Neural cell (in vitro differentiated cells): Measurements from ENCODE around the gene PRIMA1. TPM values are rescaled to one million over a fixed set of nuclear protein-coding genes. Genes with fewer than 3 reads are reported as not detected.

Experiments
- H2AFZ ChIP-seq: fragments of 200-600, 300-800 bp; sonication (generic), shearing (Covaris generic); 2 replicates; pipeline ENCODE4 v1.6.0; 2014; ENCODE audit warnings: low read depth, mild to moderate bottlenecking, antibody characterized with exemption, low read length, moderate library complexity
- H3F3A ChIP-seq: fragments of 200-600 bp; shearing (Covaris generic); 2 replicates; pipeline ENCODE4 v1.6.1; 2016; ENCODE audit warnings: mild to moderate bottlenecking, moderate library complexity, mixed read lengths, antibody characterized with exemption, low read length; ENCODE audit not compliant: insufficient read depth, poor library complexity, severe bottlenecking
- H3K27ac ChIP-seq: fragments of 200-600, 300-800 bp; sonication (generic), shearing (Covaris generic); 2 replicates; pipeline ENCODE4 v1.5.1; 2014; ENCODE audit warnings: mild to moderate bottlenecking, low read length, moderate library complexity
- H3K27me3 ChIP-seq: fragments of 300-800, 200-600 bp; sonication (generic), shearing (Covaris generic); 2 replicates; pipeline ENCODE4 v1.6.0; 2014; ENCODE audit warnings: mild to moderate bottlenecking, low read depth, low read length, moderate library complexity; ENCODE audit not compliant: insufficient read depth
- H3K36me3 ChIP-seq: fragments of 300-800, 200-600 bp; sonication (generic), shearing (Covaris generic); 2 replicates; pipeline ENCODE4 v1.5.1; 2014; ENCODE audit warnings: mild to moderate bottlenecking, antibody characterized with exemption, low read length, moderate library complexity; ENCODE audit not compliant: insufficient read depth
- H3K4me2 ChIP-seq: fragments of 300-800, 200-600 bp; sonication (generic), shearing (Covaris generic); 2 replicates; pipeline ENCODE4 v1.6.0; 2014; ENCODE audit warnings: mild to moderate bottlenecking, low read length
- H3K4me3 ChIP-seq: fragments of 300-800, 200-600 bp; sonication (generic), shearing (Covaris generic); 2 replicates; pipeline ENCODE4 v1.5.1; 2014; ENCODE audit warnings: mild to moderate bottlenecking, low read length, moderate library complexity
- H3K79me2 ChIP-seq: fragments of 200-600 bp; shearing (Covaris generic); replicated peaks from 2 replicates; pipeline ENCODE4 v1.6.0; 2014; ENCODE audit warnings: mild to moderate bottlenecking, low read length, moderate library complexity; ENCODE audit not compliant: insufficient read depth
- H3K9ac ChIP-seq: fragments of 300-800, 200-600 bp; sonication (generic), shearing (Covaris generic); 2 replicates; pipeline ENCODE4 v1.6.1; 2016; ENCODE audit warnings: mild to moderate bottlenecking, low read length, mixed read lengths
- H3K9me2 ChIP-seq: fragments of 200-600 bp; shearing (Covaris generic); 2 replicates; pipeline ENCODE4 v1.6.1; 2016; ENCODE audit warnings: mild to moderate bottlenecking, low read length, mixed read lengths; ENCODE audit not compliant: insufficient read depth
- H3K9me3 ChIP-seq: fragments of 200-600, 300-800 bp; sonication (generic), shearing (Covaris generic); 2 replicates; pipeline ENCODE4 v1.6.1; 2016; ENCODE audit warnings: mild to moderate bottlenecking, mixed run types, low read length, moderate library complexity, mixed read lengths
- H4K20me1 ChIP-seq: fragments of 200-600 bp; shearing (Covaris generic); 2 replicates; pipeline ENCODE4 v1.6.1; 2016; ENCODE audit warnings: mild to moderate bottlenecking, mixed run types; ENCODE audit not compliant: insufficient read depth
- CTCF ChIP-seq: fragments of 450-650 bp; IDR thresholded peaks from 2 replicates; pipeline ENCODE4 v1.5.1; 2014; ENCODE audit warnings: antibody characterized with exemption, mild to moderate bottlenecking, moderate library complexity; ENCODE audit not compliant: poor library complexity, severe bottlenecking
- EP300 ChIP-seq: fragments of 450-650 bp; conservative IDR thresholded peaks from 2 replicates; pipeline ENCODE4 v1.6.1; 2014; ENCODE audit warnings: antibody characterized with exemption, mild to moderate bottlenecking, moderate library complexity; ENCODE audit not compliant: poor library complexity, severe bottlenecking
- EZH2 ChIP-seq: fragments of 200-600, 300-800 bp; shearing (Covaris generic), sonication (generic); IDR thresholded peaks from 2 replicates; pipeline ENCODE4 v1.6.1; 2014; ENCODE audit warnings: antibody characterized with exemption, low read length, borderline replicate concordance, mild to moderate bottlenecking; ENCODE audit not compliant: insufficient read depth, poor library complexity, severe bottlenecking
- MXI1 ChIP-seq: fragments of 450-650 bp; conservative IDR thresholded peaks from 2 replicates; pipeline ENCODE4 v1.6.1; 2014; ENCODE audit warnings: antibody characterized with exemption, mild to moderate bottlenecking; ENCODE audit not compliant: poor library complexity, severe bottlenecking
- POLR2AphosphoS5 ChIP-seq: IDR thresholded peaks from 2 replicates; pipeline ENCODE4 v1.6.1; 2012
- RAD21 ChIP-seq: fragments of 450-650 bp; conservative IDR thresholded peaks from 2 replicates; pipeline ENCODE4 v1.6.1; 2014; ENCODE audit warnings: antibody characterized with exemption, mild to moderate bottlenecking, moderate library complexity
- REST ChIP-seq: IDR thresholded peaks from 2 replicates; pipeline ENCODE4 v1.6.1; 2012; ENCODE audit warnings: borderline replicate concordance
- SMC3 ChIP-seq: fragments of 450-650 bp; conservative IDR thresholded peaks from 2 replicates; pipeline ENCODE4 v1.6.1; 2014; ENCODE audit warnings: antibody characterized with exemption, mild to moderate bottlenecking, moderate library complexity; ENCODE audit not compliant: poor library complexity
- TAF1 ChIP-seq: IDR thresholded peaks from 2 replicates; pipeline ENCODE4 v1.6.1; 2012; ENCODE audit warnings: low read depth
- polyA plus RNA-seq: library from polyadenylated mRNA; depleted of rRNA; stranded (reverse); fragments of >200 nt; gene quantifications from 2 replicates; pipeline ENCODE4 v1.2.3, GENCODE V29; 2014

PRIMA1 gene
- polyA plus RNA-seq, 1 donor from 2014 or later, result not detected

DNA sequence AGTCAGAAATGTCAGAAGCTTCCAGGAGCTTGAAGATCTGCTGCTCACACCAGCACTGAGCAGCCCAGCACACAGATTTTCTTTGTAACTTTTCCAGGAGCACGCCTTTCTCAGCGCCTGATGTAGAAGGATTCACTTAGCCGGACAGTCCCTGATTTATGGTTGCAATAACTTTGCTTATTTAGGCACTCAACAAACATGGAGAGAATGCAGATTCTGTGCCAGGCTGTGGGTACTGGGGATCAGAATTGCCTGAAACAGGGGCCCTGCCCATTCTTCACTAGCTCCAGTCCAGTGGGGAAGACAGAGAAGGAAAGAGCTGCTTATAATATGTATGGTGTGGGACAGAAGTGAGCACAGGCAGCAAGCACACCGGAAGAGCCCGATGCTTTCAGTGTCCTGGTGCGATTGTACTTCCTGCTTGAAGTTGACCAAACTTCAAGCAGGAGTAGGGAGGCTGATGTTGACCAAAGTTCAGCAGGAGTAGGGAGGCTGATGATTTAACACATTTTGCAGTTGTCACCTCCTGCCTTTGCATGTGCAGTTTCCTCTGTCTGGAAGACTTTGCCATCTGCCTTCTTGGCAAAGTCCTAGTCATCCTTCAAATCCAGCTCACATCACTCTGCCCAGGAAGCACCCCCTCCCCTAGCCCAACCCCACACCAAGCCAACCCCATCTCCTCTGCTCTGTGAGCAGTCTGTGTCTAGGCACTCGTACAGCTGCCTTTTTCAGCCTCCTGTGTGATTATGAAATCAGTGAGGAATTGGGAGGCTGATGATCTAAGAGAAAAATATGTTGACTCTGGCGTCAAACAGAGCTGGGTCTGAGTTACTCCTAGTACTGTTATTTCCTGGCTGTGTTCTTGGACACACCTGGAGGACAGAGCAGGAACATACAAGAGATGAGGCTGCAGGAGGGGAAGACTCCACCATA, 12.0 kb upstream of the PRIMA1 start:
- TF ChIP-seq MXI1 (no peak), EP300 (no peak)
- Histone ChIP-seq H3K79me2 (no peaks in the 10 kb centered on the region), H3K27ac (no peak overlapping the region), H3K4me2 (no peak overlapping the region), H4K20me1 (no peaks in the 10 kb centered on the region), H3K9me3 (no peaks in the 10 kb centered on the region), H2AFZ (no peak overlapping the region), H3F3A (no peaks in the 10 kb centered on the region), H3K36me3 (no peaks in the 10 kb centered on the region), H3K9ac (no peak overlapping the region), H3K4me3 (no peak overlapping the region), H3K27me3 (no peaks in the 10 kb centered on the region), H3K9me2 (no peaks in the 10 kb centered on the region)

DNA sequence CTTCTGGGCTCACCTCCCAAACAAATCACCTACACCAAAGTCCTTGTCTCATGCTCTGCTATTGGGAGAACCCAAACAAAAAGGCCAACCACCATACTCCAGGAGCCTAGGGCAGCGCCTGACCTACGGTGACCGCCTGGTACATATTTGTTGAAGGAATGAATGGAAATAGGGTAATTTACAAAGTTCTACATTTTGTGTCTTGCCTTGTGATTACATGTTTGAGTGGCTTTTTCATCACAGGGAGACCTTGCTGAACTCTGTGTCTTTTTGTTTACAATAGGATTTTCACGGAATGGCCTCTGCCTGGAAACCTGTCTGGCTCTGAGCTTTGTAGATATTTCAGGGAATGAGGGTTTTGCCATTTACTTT, 11.3 kb upstream of the PRIMA1 start:
- Histone ChIP-seq H3K9ac (no peak overlapping the region), H4K20me1 (no peaks in the 10 kb centered on the region), H3K27me3 (no peaks in the 10 kb centered on the region), H3F3A (no peaks in the 10 kb centered on the region), H3K9me2 (no peaks in the 10 kb centered on the region), H3K27ac (no peak overlapping the region), H3K36me3 (no peaks in the 10 kb centered on the region), H2AFZ (no peak overlapping the region), H3K9me3 (no peaks in the 10 kb centered on the region), H3K4me2 (no peak overlapping the region), H3K79me2 (no peaks in the 10 kb centered on the region), H3K4me3 (no peak overlapping the region)
- no peak for TF ChIP-seq SMC3
- TF ChIP-seq POLR2AphosphoS5, result no peak
- no peak for TF ChIP-seq EP300
- no peak for TF ChIP-seq TAF1
- no peak for TF ChIP-seq CTCF
- TF ChIP-seq EZH2, result no peak
- TF ChIP-seq RAD21, result no peak
- no peak for TF ChIP-seq MXI1
- TF ChIP-seq REST, result no peak
